GM19438 (cell line): ENCODE results near the gene AKAP17A.
A peak's percentile ranks its signal among the peaks of the same experiment; 100 is the strongest.

Source experiments
- ATAC-seq: cut with Tn5 transposase; IDR thresholded peaks from one replicate; pipeline ENCODE4 v1.9.1; 2021; ENCODE audit warnings: low read depth; ENCODE audit not compliant: unreplicated experiment

The AKAP17A gene

GRCh38 chrX:1581132-1581531, 10.3 kb upstream of the AKAP17A start:
- no peak for ATAC-seq

GRCh38 chrX:1582686-1583437, 8.5 kb upstream of the AKAP17A start:
- ATAC-seq = peak; percentile 44

- no peak for ATAC-seq
These were observed 7.0 kb upstream of the AKAP17A start for GRCh38 chrX:1584237-1585011.

GRCh38 chrX:1587161-1587560, 4.2 kb upstream of the AKAP17A start:
- ATAC-seq = no peak

DNA sequence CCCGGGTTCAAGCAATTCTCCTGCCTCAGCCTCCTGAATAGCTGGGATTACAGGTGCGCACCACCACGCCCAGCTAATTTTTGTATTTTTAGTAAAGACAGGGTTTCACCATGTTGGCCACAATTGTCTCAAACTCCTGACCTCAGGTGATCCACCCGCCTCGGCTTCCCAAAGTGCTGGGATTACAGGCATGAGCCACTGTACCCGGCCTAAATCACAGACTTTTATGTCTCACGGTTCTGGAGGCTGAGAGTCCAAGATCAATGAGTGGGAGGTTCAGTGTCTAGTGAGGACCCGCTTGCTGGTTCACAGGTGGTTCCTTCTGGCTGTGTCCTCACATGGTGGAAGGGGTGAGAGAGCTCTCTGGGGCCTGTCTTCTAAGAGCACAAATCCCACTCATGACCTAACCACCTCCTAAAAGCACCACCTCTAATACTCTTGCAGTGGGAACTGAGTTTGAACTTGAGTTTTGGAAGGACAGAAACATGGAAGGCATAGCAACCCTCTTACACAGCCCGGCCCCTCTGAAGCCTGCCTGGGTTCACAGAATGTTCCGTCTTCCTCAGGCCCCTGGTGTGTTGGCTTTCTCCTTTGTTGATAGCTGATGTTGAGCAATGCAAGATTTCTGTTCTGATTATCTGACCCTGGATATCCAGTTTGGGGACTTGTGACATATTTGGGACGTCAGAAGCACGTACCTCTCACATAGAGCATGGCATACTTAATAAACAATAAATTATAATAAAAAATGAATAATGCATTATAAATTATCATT, 1.9 kb upstream of the AKAP17A start:
- ATAC-seq = no peak

DNA sequence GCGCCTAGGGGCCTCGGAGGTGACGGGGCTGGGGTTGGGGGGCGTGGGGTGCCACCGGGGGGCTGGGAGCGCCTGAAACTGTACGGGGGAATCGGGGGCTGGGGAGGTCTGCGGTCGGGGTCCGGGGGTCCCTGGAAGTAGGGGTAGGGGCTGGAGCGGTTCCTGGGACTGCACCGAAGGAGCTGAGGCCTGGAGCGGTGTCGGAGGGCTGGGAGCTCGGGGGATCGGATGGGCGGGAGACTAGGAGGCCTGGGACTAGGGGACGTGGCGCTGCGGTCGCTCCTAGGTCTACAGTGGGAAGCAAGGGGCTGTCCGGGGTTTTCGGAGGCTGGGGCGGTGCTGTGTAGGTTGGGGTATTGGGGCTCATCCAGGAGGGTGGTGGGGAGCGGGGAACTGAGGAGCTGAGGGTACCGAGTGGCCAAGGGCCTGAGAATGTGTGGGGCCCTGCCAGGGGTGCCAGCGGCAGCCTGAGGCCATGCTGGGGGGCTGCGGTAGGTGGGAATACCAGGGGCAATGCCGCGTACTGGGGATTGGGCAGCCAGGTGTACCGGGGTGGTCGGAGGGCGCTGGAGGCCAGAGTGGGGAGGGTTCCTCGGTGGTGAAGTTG, 562 bp downstream of the AKAP17A start:
- ATAC-seq = peak; percentile 2

DNA sequence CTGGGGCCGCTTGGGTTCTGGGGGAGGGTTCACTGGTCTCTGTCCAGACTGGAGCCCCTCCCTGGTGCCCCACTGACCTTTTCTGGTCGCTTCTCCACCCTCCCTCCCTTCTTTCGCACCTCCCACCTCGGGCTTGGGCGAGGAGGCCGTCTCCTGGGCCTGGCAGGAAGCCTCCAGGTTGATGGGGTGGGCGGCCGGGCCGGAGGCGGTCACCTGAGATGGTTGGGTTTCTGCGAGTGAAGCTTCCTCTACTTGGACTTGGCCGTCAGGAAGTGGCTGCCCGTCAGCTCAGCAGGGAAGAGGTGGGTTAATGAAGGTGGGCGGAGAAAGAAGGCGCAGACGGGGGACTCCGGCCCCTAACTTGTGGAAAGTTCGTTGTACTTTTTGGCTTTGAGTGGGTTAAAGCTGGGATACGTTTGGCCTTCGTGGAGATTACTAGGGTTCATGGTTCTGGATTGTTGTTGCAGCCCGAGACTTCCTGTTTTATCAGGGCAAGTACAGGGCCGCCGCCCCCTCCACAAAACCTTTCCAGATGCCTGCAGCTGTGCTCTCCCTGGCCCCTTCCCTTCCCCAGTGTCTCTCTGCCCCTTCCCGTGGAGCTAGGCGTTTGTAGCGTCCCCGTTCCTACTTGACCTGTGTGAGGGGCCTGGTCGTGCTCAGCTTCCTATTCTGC, 1.2 kb downstream of the AKAP17A start:
- peak; percentile 57 for ATAC-seq

- ATAC-seq = no peak
These were observed 2.2 kb downstream of the AKAP17A start for GRCh38 chrX:1593286-1594271.

DNA sequence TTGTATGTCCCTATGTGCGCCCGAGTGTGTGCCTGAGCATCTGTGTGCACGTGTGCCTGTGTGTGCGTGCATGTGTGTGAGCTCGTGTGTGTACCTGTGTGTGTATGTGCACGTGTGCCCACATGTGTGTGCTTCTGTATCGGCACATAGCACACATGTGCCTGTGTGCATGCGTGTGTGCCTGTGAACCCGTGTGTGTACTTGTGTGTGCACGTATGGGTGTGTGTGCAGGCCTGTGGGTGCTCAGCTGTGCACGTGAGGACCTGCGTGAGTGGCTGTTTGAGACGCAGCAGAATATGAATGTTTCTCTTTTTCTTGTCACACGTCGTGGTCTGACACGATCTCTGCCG, 4.3 kb downstream of the AKAP17A start:
- ATAC-seq = no peak

DNA sequence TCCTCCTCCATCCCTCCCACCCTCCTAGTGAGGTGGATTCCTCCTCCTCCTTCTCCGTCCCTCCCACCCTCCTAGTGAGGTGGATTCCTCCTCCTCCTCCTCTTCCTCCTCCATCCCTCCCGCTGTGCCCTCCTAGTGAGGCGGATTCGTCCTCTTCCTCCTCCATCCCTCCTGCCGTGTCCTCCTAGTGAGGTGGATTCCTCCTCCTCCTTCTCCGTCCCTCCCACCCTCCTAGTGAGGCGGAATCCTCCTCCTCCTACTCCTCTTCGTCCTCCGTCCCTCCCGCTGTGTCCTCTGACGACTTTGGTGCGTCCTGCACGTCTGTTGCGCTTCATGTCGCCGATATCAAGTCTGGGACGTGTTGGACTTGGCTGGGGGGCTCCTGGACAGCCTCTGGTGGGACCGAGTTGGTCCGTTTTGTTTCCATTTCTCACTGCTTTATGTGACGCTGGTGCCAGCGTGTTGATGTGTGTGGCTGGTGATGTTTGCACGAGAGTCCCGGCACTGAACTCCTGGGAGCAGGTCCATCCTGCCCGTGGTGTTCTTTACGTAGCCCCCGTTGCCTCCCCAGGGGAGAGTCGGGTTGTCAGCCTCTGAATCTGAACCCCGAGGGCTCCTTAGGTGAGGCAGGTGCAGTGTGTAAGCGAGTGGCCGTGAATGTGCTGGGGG, 5.4 kb downstream of the AKAP17A start:
- ATAC-seq = no peak

DNA sequence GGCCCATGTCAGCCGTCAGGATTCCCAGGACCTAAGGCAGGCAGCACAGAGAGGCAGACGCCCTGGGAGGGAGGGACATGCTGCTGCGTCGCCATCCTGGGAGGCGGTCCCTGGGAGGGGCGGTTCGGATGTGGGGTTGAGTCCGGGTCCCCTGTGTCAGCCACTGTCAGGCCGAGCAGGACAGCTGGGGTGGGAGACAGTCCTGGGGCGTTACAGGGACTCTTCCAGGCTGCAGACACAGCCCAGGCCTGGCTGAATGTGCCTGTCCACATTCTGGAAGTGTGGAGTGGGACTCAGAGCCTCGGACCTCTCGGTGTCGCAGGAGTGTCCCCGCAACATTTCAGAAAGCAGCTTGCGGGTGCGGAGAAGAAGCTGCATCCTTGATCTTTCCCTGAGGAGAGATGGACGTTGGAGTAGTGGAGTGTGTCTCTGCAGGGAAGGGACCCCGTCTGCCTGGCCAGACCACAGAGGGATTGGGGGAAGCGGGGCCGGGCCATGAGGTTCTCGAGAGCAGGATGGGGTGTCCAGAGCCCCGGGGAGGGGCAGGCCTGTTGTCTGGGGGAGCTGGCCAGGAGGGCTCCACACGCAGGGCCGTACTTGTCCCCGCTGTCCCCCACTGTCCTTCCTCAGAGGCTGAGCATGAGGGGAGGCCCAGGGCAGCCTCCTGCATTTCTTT, 6.1 kb downstream of the AKAP17A start:
- ATAC-seq = no peak

- peak; percentile 50 for ATAC-seq
These were observed 6.8 kb downstream of the AKAP17A start for GRCh38 chrX:1598021-1598875.

- no peak for ATAC-seq
These were observed 7.7 kb downstream of the AKAP17A start for GRCh38 chrX:1598876-1599790.

GRCh38 chrX:1599791-1600405, 8.5 kb downstream of the AKAP17A start:
- ATAC-seq = no peak

- no peak for ATAC-seq
These were observed 9.1 kb downstream of the AKAP17A start for GRCh38 chrX:1600406-1601050.
